CD4-positive, alpha-beta memory T cell (primary cell): ENCODE results near the gene PCDHB4. TPM values are rescaled to one million over a fixed set of nuclear protein-coding genes. Genes with fewer than 3 reads are reported as not detected.
A peak's percentile ranks its signal among the peaks of the same experiment; 100 is the strongest.
"Not testable (repeated sequence)": the region's sequence is repeated elsewhere in the genome, so short reads cannot be mapped to it uniquely, and the experiment has no call there.

Experiments
- CTCF ChIA-PET: fragments of 350-600 bp; sonication (Branson Sonifier 250); formaldehyde crosslinking; loops from one replicate; lab custom pipeline; 2021; ENCODE audit warnings: inconsistent platforms; ENCODE audit not compliant: partially characterized antibody; lab: Charles Lee
- POLR2A ChIA-PET: fragments of 350-600 bp; sonication (Branson Sonifier 250); formaldehyde crosslinking; loops from one replicate; lab custom pipeline; 2021; ENCODE audit not compliant: partially characterized antibody; lab: Charles Lee
- DNase-seq, 5 donors: peaks; one replicate each; pipeline versions ENCODE4 v3.0.0 to v3.0.0-alpha.2; 2020 to 2022; ENCODE audit warnings: mixed read lengths in 1 of 5
- H3K27ac ChIP-seq: one replicate; pipeline ENCODE4 v1.7.0; 2013; ENCODE audit warnings: low read depth, low read length
- H3K27me3 ChIP-seq: 2 replicates; pipeline ENCODE4 v1.7.0; 2013; ENCODE audit warnings: mild to moderate bottlenecking, low read length, moderate library complexity; ENCODE audit not compliant: insufficient read depth
- H3K36me3 ChIP-seq: 2 replicates; pipeline ENCODE4 v1.7.0; 2013; ENCODE audit warnings: mild to moderate bottlenecking, low read length, moderate library complexity; ENCODE audit not compliant: insufficient read depth
- H3K4me1 ChIP-seq: 2 replicates; pipeline ENCODE4 v1.7.0; 2013; ENCODE audit warnings: mild to moderate bottlenecking, low read length, moderate library complexity; ENCODE audit not compliant: insufficient read depth
- H3K4me3 ChIP-seq, 2 donors: one replicate each; pipeline ENCODE4 v1.7.0; 2013; ENCODE audit warnings: low read length in 2 of 2, mild to moderate bottlenecking in 1 of 2
- H3K9me3 ChIP-seq, 2 donors: one replicate each; pipeline ENCODE4 v1.7.0; 2013; ENCODE audit warnings: low read length in 2 of 2, control low read depth in 1 of 2; ENCODE audit not compliant: control insufficient read depth in 1 of 2
- H3K27ac Mint-ChIP-seq, 7 donors: one replicate each; pipeline ENCODE4 v1.8.0; 2020 to 2021; ENCODE audit warnings: mixed read lengths in 7 of 7, mild to moderate bottlenecking in 6 of 7, inconsistent platforms in 3 of 7, moderate library complexity in 3 of 7
- H3K27me3 Mint-ChIP-seq, 2 donors: one replicate each; pipeline ENCODE4 v1.8.0; 2020 to 2021; ENCODE audit warnings: mixed read lengths in 2 of 2
- H3K36me3 Mint-ChIP-seq, 2 donors: one replicate each; pipeline ENCODE4 v1.8.0; 2020 to 2021; ENCODE audit warnings: mixed read lengths in 2 of 2, inconsistent platforms in 1 of 2, mild to moderate bottlenecking in 1 of 2
- H3K4me1 Mint-ChIP-seq, 4 donors: one replicate each; pipeline ENCODE4 v1.8.0; 2020 to 2021; ENCODE audit warnings: mixed read lengths in 4 of 4, mild to moderate bottlenecking in 1 of 4
- H3K4me3 Mint-ChIP-seq, 8 donors: one replicate each; pipeline ENCODE4 v1.8.0; 2020 to 2021; ENCODE audit warnings: mixed read lengths in 8 of 8, mild to moderate bottlenecking in 7 of 8, moderate library complexity in 6 of 8, inconsistent platforms in 3 of 8
- H3K9me3 Mint-ChIP-seq, 8 donors: one replicate each; pipeline ENCODE4 v1.8.0; 2020 to 2021; ENCODE audit warnings: mixed read lengths in 8 of 8, mild to moderate bottlenecking in 5 of 8, inconsistent platforms in 3 of 8, moderate library complexity in 1 of 8
- intact Hi-C: fragments of 100-400 bp; cut with micrococcal nuclease; formaldehyde crosslinking; loops from one replicate; pipeline ENCODE4 v1.15.1; 2023
- polyA plus RNA-seq, 2 donors: library from polyadenylated mRNA; unstranded; fragments of 300-500 nt; fragmentation: Illumina TruSeq; gene quantifications; one replicate each; pipeline ENCODE4 v1.2.3, GENCODE V29; 2021
- total RNA-seq, 2 experiments: library from RNA; stranded (reverse); gene quantifications; one replicate each; pipeline ENCODE4 v1.2.3, GENCODE V29; 2021

The PCDHB4 gene
- total and polyA plus RNA-seq, 4 experiments from 2014 or later, result not detected

- POLR2A ChIA-PET, result no interaction called here
- intact Hi-C loops, result no loop called here
Observed at GRCh38 chr5:141121985-141122384, 367 bp downstream of the PCDHB4 start.

GRCh38 chr5:141123396-141124135, 1.9 kb downstream of the PCDHB4 start:
- H3K9me3 ChIP-seq, H3K4me3 ChIP-seq, H3K36me3 Mint-ChIP-seq, intact Hi-C loops, POLR2A ChIA-PET, H3K27ac Mint-ChIP-seq, H3K27me3 ChIP-seq, DNase-seq, H3K4me3 Mint-ChIP-seq, H3K27ac ChIP-seq, H3K36me3 ChIP-seq, CTCF ChIA-PET, H3K4me1 Mint-ChIP-seq, H3K4me1 ChIP-seq: not testable (repeated sequence)
- Mint-ChIP-seq H3K9me3 (peaks cover 0 to 27% (median 11%) of the 10 kb centered on the region in 8 donors), H3K27me3 (peaks cover 2 to 14% of the 10 kb centered on the region in 2 donors)

More at GRCh38 chr5:141121985-141122384, 367 bp downstream of the PCDHB4 start:
- H3K9me3 Mint-ChIP-seq, result peaks cover 0 to 31% (median 13%) of the 10 kb centered on the region in 8 donors
- no peaks in the 10 kb centered on the region for H3K4me1 Mint-ChIP-seq
- H3K4me3 ChIP-seq, result no peak overlapping the region
- H3K4me3 Mint-ChIP-seq, result no peak overlapping the region
- CTCF ChIA-PET, result no interaction called here
- H3K27ac ChIP-seq, result no peak overlapping the region
- peaks cover 2 to 14% of the 10 kb centered on the region in 2 donors for H3K27me3 Mint-ChIP-seq
- H3K9me3 ChIP-seq, result no peaks in the 10 kb centered on the region
- no peaks in the 10 kb centered on the region for H3K4me1 ChIP-seq
- no peak for DNase-seq
- H3K36me3 ChIP-seq, result no peaks in the 10 kb centered on the region
- no peaks in the 10 kb centered on the region for H3K27me3 ChIP-seq
- no peak overlapping the region for H3K27ac Mint-ChIP-seq
- peaks cover 0 to 6% of the 10 kb centered on the region in 2 donors for H3K36me3 Mint-ChIP-seq

- H3K9me3 Mint-ChIP-seq, result peaks cover 0 to 20% (median 10%) of the 10 kb centered on the region in 8 donors
Observed at GRCh38 chr5:141127305-141127704, 5.7 kb downstream of the PCDHB4 start.

GRCh38 chr5:141135030-141135717, 13.6 kb downstream of the PCDHB4 start, which contains the start of gene PCDHB5:
PCDHB5 (plus strand) TSS chr5:141135206; CDS start chr5:141135435, 229 bp downstream.
- Histone ChIP-seq H3K4me3 (no peak within 1 kb of the TSS), H3K27ac (no peak within 1 kb of the TSS), H3K36me3 (no peaks in the 10 kb centered on the region), H3K4me1 (no peaks in the 10 kb centered on the region), H3K9me3 (no peaks in the 10 kb centered on the region), H3K27me3 (no peaks in the 10 kb centered on the region)
- Mint-ChIP-seq H3K27ac (no peak within 1 kb of the TSS), H3K27me3 (peaks cover 10 to 13% of the 10 kb centered on the region in 2 donors), H3K4me3 (peak within 1 kb of the TSS; percentile 25 to 88 (median 64)), H3K9me3 (peaks cover 9 to 62% (median 48%) of the 10 kb centered on the region in 8 donors), H3K4me1 (peaks cover 1 to 9% (median 6%) of the 10 kb centered on the region in 4 donors), H3K36me3 (peaks cover 0 to 7% of the 10 kb centered on the region in 2 donors)
- peak in 1 of 5 donors; percentile 4 for DNase-seq
- intact Hi-C loops, result no loop called here
- ChIA-PET CTCF (no interaction called here), POLR2A (no interaction called here)

More at GRCh38 chr5:141127305-141127704, 5.7 kb downstream of the PCDHB4 start:
- Mint-ChIP-seq H3K27ac (no peak overlapping the region), H3K27me3 (peaks cover 6 to 8% of the 10 kb centered on the region in 2 donors), H3K4me3 (no peak overlapping the region), H3K4me1 (no peaks in the 10 kb centered on the region), H3K36me3 (peaks cover 0 to 6% of the 10 kb centered on the region in 2 donors)
- H3K27ac ChIP-seq, result no peak overlapping the region
- intact Hi-C loops, result no loop called here
- H3K4me1 ChIP-seq, result no peaks in the 10 kb centered on the region
- H3K27me3 ChIP-seq, result no peaks in the 10 kb centered on the region
- H3K9me3 ChIP-seq, result no peaks in the 10 kb centered on the region
- DNase-seq, result no peak
- no peak overlapping the region for H3K4me3 ChIP-seq
- no peaks in the 10 kb centered on the region for H3K36me3 ChIP-seq
- POLR2A ChIA-PET, result no interaction called here
- CTCF ChIA-PET, result no interaction called here

- CTCF ChIA-PET, result no interaction called here
Observed at GRCh38 chr5:141135718-141136266, 14.2 kb downstream of the PCDHB4 start.

GRCh38 chr5:141137346-141137745, 15.7 kb downstream of the PCDHB4 start:
- Mint-ChIP-seq H3K27me3 (peaks cover 10 to 14% of the 10 kb centered on the region in 2 donors), H3K9me3 (peaks cover 8 to 68% (median 46%) of the 10 kb centered on the region in 8 donors)
- H3K9me3 ChIP-seq, intact Hi-C loops, H3K36me3 ChIP-seq, H3K27ac ChIP-seq, H3K27ac Mint-ChIP-seq, CTCF ChIA-PET, H3K27me3 ChIP-seq, H3K4me3 ChIP-seq, POLR2A ChIA-PET, H3K4me3 Mint-ChIP-seq, H3K4me1 Mint-ChIP-seq, DNase-seq, H3K36me3 Mint-ChIP-seq, H3K4me1 ChIP-seq: not testable (repeated sequence)

More at GRCh38 chr5:141135718-141136266, 14.2 kb downstream of the PCDHB4 start:
- no peaks in the 10 kb centered on the region for H3K27me3 ChIP-seq
- H3K36me3 Mint-ChIP-seq, result peaks cover 0 to 7% of the 10 kb centered on the region in 2 donors
- H3K4me3 Mint-ChIP-seq, result peak overlapping the region in 5 of 8 donors; percentile 13 to 88 (median 65)
- peaks cover 1 to 9% (median 6%) of the 10 kb centered on the region in 4 donors for H3K4me1 Mint-ChIP-seq
- peaks cover 10 to 11% of the 10 kb centered on the region in 2 donors for H3K27me3 Mint-ChIP-seq
- H3K4me3 ChIP-seq, result no peak overlapping the region
- H3K27ac Mint-ChIP-seq, result no peak overlapping the region
- H3K9me3 ChIP-seq, result no peaks in the 10 kb centered on the region
- DNase-seq, result no peak
- peaks cover 9 to 62% (median 48%) of the 10 kb centered on the region in 8 donors for H3K9me3 Mint-ChIP-seq
- H3K4me1 ChIP-seq, result no peaks in the 10 kb centered on the region
- no peaks in the 10 kb centered on the region for H3K36me3 ChIP-seq
- H3K27ac ChIP-seq, result no peak overlapping the region
- intact Hi-C loops, result no loop called here
- POLR2A ChIA-PET, result no interaction called here

GRCh38 chr5:141149812-141150211, 28.2 kb downstream of the PCDHB4 start, which contains the start of gene PCDHB6:
PCDHB6 (plus strand) TSS chr5:141150057; CDS start chr5:141150258, 201 bp downstream.
- CTCF ChIA-PET, result no interaction called here
- no peaks in the 10 kb centered on the region for H3K4me1 ChIP-seq
- H3K27me3 Mint-ChIP-seq, result peaks cover 15 to 26% of the 10 kb centered on the region in 2 donors
- peaks cover 0 to 6% (median 4%) of the 10 kb centered on the region in 4 donors for H3K4me1 Mint-ChIP-seq
- peaks cover 0 to 39% (median 27%) of the 10 kb centered on the region in 8 donors for H3K9me3 Mint-ChIP-seq
- H3K36me3 Mint-ChIP-seq, result peaks cover 0 to 8% of the 10 kb centered on the region in 2 donors
- H3K27ac Mint-ChIP-seq, result no peak within 1 kb of the TSS
- no peak within 1 kb of the TSS for H3K4me3 ChIP-seq
- H3K9me3 ChIP-seq, result no peaks in the 10 kb centered on the region
- DNase-seq, result no peak
- POLR2A ChIA-PET, result no interaction called here
- no peaks in the 10 kb centered on the region for H3K36me3 ChIP-seq
- H3K27me3 ChIP-seq, result no peaks in the 10 kb centered on the region
- no peak within 1 kb of the TSS for H3K27ac ChIP-seq
- intact Hi-C loops, result no loop called here
- H3K4me3 Mint-ChIP-seq, result peak within 1 kb of the TSS in 7 of 8 donors; percentile 26 to 75 (median 56)
